Stomach (tissue), 4 donors: ENCODE data around the gene HEXIM1.

Source experiments
- EP300 ChIP-seq: sonication (generic); formaldehyde crosslinking; IDR thresholded peaks from one replicate; pipeline ENCODE4 v1.6.1; 2017; ENCODE audit warnings: antibody characterized with exemption
- TF ChIP-seq, protein P1 (sequence below), 7 experiments: fragments of 450-650 bp in 4 of 7; fragments of 200-600 bp in 3 of 7; sonication (generic) in 3 of 7; IDR thresholded peaks; one replicate each; pipeline ENCODE4 v1.5.1; 2016 to 2019; ENCODE audit warnings: antibody characterized with exemption in 7 of 7, control low read depth in 2 of 7, mild to moderate bottlenecking in 1 of 7

DNA sequence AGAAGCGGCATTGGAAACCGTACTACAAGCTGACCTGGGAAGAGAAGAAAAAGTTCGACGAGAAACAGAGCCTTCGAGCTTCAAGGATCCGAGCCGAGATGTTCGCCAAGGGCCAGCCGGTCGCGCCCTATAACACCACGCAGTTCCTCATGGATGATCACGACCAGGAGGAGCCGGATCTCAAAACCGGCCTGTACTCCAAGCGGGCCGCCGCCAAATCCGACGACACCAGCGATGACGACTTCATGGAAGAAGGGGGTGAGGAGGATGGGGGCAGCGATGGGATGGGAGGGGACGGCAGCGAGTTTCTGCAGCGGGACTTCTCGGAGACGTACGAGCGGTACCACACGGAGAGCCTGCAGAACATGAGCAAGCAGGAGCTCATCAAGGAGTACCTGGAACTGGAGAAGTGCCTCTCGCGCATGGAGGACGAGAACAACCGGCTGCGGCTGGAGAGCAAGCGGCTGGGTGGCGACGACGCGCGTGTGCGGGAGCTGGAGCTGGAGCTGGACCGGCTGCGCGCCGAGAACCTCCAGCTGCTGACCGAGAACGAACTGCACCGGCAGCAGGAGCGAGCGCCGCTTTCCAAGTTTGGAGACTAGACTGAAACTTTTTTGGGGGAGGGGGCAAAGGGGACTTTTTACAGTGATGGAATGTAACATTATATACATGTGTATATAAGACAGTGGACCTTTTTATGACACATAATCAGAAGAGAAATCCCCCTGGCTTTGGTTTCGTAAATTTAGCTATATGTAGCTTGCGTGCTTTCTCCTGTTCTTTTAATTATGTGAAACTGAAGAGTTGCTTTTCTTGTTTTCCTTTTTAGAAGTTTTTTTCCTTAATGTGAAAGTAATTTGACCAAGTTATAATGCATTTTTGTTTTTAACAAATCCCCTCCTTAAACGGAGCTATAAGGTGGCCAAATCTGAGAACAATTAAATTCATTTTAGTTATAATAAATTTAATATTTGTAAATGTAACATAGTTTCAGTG, 1.7 kb downstream of the HEXIM1 start:
- TF ChIP-seq, protein P1, sequence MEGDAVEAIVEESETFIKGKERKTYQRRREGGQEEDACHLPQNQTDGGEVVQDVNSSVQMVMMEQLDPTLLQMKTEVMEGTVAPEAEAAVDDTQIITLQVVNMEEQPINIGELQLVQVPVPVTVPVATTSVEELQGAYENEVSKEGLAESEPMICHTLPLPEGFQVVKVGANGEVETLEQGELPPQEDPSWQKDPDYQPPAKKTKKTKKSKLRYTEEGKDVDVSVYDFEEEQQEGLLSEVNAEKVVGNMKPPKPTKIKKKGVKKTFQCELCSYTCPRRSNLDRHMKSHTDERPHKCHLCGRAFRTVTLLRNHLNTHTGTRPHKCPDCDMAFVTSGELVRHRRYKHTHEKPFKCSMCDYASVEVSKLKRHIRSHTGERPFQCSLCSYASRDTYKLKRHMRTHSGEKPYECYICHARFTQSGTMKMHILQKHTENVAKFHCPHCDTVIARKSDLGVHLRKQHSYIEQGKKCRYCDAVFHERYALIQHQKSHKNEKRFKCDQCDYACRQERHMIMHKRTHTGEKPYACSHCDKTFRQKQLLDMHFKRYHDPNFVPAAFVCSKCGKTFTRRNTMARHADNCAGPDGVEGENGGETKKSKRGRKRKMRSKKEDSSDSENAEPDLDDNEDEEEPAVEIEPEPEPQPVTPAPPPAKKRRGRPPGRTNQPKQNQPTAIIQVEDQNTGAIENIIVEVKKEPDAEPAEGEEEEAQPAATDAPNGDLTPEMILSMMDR (IDR thresholded peaks at IDR 0.05) = no peak
- TF ChIP-seq EP300 = no peak
